Activated CD4-positive, CD25-positive, alpha-beta regulatory T cell treated with anti-CD3 and anti-CD28 coated beads, Interleukin-2, amount 50 U/mL, for 16 hours (primary cell): ENCODE results near the gene KCNC2.
"Not testable (repeated sequence)": the region's sequence is repeated elsewhere in the genome, so short reads cannot be mapped to it uniquely, and the experiment has no call there.

Experiments
- DNase-seq: peaks from one replicate; pipeline ENCODE4 v3.0.0-alpha.2; 2020; ENCODE audit warnings: low read depth, low spot score

Gene KCNC2

DNA sequence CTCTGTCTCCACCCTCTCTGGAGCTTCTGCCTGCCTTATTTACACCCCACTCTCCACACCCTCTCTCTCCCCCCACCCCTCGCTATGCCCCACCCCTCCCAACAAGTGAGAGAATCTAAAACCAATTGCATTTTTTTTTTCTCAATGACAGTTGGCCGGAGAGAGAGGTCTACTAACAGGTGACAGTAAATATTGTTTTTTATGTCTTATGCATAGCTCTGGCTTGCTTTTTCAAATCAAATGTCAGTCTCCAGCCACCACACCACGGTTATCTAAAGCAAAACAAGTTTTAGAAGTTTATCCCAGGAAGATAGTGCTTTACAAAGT, at the start of gene KCNC2:
Gene KCNC2, minus strand, starts transcription at position 28 of the 327 bp plus-strand sequence.
- no peak for DNase-seq

- no peak for DNase-seq
These were observed 49.5 kb upstream of the KCNC2 start for GRCh38 chr12:75259143-75259542.

DNA sequence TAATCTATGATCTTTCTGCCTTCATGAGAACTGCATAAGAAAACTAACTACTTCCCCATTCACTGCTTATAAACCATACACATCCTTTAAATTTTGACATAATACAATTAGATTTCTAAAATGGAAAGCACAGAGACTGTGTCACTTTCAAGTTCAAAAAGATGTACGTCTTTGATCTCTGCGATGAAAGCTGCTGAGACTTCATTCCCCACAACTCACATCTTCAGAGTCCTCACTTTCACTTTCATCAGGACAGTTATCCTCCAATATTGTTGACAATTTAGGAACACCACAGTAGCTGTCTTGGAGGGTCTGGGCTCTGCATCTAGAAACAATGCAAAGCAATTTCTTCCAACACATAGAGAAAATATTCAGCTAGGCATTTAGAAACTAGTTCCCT, 47.9 kb upstream of the KCNC2 start:
- no peak for DNase-seq

DNA sequence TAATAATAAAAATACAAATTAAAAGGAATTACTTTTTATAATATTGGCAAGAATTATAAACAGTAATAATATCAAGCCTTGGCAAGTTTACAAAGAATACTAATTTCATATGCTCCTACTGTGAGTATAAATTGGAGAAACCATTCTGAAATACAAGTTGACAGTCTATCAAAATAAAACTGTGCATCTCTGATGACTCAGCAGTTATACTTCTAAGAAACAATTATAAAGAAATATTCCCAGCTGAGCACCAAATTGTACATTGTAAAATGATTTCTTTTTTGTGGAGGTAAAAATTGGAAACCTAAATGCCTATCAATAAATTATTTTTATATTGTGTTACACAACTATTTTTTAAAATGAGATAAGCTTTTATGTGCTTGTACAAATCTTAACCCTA, 35.5 kb upstream of the KCNC2 start:
- DNase-seq = no peak

DNA sequence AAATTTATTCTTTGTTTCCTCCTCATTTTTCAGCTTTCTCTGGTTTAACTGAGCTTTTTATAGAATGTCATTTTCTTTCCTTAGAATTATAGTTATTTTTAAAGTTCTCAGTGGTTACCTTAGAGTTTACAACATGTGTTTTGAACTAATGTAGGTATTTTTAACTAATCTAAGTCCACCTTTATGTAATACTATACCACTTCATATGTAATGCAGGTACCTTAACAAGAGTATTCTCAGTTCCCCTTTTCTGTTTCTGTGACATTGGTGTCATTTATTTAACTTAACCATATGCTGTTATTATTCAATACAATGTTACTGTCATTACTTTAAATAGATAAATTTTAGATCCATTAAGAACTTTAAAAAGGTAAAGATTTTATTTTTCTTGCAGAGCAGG, 30.3 kb upstream of the KCNC2 start:
- no peak for DNase-seq

- DNase-seq = no peak
These were observed 26.6 kb upstream of the KCNC2 start for GRCh38 chr12:75236206-75236605.

- no peak for DNase-seq
These were observed 17.5 kb upstream of the KCNC2 start for GRCh38 chr12:75227132-75227531.

- DNase-seq = no peak
These were observed 2.4 kb upstream of the KCNC2 start for GRCh38 chr12:75212072-75212471.

- DNase-seq = no peak
These were observed 505 bp downstream of the KCNC2 start for GRCh38 chr12:75208856-75209811.

- DNase-seq = no peak
These were observed 2.1 kb downstream of the KCNC2 start for GRCh38 chr12:75207338-75208083.

GRCh38 chr12:75205558-75205957, 4.1 kb downstream of the KCNC2 start:
- no peak for DNase-seq

DNA sequence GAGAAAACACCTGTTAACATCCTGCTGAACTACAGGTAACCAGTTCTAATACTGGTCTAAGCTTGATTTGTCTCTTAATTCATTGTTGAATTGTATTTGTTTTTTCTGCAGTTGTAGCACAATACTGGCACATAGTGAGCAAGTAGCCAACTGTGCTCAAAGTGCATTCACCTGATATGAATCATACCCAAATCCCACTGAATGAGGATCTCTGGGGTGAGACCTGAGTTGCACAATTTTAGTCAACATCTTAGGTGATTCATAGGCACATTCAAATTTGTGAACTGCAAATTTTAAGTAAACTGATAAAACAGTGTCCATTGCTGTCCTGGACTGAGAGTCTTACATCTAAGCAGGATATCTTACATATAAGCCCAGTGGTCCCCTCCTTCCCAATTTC, 12.8 kb downstream of the KCNC2 start:
- DNase-seq = no peak

GRCh38 chr12:75196408-75196807, 13.2 kb downstream of the KCNC2 start:
- no peak for DNase-seq

- DNase-seq = no peak
These were observed 15.4 kb downstream of the KCNC2 start for GRCh38 chr12:75194250-75194649.

DNA sequence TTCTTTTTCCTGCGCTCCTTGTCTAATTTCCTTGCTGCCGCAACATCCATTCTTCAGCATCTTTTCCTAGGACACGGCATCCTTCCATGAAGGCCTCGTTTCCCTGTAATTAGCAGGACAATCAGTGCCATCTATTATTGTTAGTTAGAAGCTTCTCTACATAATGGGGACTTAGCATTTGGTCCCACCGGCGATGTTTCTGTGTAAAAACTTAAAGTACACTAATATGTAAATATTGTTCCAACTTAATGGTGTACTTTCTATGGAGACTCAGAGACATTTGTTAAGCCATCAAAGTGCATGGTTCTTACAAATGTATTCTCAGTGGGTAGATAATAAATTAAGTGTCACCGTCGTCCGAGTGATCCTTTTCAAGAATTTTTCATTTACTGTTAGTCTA, 17.4 kb downstream of the KCNC2 start:
- no peak for DNase-seq

DNA sequence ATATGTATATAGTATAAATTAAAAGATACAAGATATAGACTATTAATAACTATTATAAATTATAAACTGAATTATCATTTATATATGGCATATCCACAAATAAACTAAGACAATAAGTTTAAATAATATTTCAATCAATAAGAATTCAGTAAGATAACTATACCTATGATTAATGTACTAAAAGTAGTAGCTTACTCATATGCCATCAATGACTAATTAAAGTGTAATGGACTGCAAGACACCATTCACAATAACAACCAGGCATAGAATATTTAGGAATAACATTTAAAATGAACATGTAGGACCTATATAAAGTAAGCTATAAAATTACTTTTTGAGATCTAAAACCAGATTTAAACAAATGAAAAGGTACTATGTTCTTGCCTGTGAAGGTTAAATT, 18.8 kb downstream of the KCNC2 start:
- no peak for DNase-seq

DNA sequence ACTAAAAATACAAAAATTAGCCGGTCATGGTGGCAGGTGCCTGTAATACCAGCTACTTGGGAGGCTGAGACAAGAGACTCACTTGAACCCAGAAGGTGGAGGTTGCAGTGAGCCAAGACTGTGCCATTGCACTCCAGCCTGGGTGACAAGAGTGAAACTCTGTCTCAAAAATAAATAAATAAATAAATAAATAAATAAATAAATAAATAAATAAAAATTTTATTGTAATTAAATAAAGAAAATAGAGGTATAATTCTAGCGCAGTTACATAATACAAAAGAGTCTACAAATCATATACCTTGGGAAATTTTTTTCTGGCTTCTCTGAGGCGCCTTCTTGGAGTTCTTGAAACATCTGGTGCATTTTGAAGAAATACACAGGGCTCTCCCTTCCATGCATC, 23.8 kb downstream of the KCNC2 start:
- DNase-seq = not testable (repeated sequence)

DNA sequence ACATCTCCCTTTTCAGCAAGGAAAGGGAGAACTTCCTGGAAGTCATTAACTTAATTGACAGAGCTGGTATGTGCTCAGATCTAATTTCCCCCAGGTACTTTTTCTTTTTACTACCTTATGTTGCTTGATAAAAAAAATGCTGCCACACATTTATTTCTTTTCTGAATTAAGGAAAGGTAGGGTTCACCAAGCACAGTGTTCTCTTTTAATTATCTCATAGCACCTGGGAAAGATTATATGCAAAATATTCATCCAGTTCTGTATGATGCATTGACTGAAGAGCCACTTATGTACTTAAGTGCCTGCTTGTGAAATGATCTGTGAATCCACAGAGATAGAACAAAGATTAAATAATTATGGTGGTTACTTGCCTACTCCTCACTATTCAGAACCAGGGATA, 25.1 kb downstream of the KCNC2 start:
- DNase-seq = no peak

DNA sequence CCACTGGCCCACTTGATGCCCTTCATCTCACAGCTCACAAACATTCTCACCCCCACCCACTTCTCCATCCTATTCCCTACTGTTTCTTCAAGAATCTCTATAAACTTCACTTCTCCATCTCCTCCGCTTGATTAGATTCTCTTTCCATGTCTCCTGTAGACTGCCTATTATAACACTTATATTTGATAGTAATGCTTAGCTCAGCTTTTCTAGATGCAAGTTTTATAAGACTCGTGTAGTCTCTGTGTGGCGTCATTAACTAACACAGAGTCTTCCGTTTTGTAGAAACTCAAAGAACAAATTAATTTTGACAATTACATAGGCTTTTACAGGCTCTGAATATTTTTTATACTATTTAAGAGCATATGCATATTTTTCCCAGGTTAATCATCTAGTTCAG, 25.7 kb downstream of the KCNC2 start:
- no peak for DNase-seq

- no peak for DNase-seq
These were observed 31.6 kb downstream of the KCNC2 start for GRCh38 chr12:75177997-75178396.

GRCh38 chr12:75172611-75173010, 37.0 kb downstream of the KCNC2 start:
- no peak for DNase-seq

DNA sequence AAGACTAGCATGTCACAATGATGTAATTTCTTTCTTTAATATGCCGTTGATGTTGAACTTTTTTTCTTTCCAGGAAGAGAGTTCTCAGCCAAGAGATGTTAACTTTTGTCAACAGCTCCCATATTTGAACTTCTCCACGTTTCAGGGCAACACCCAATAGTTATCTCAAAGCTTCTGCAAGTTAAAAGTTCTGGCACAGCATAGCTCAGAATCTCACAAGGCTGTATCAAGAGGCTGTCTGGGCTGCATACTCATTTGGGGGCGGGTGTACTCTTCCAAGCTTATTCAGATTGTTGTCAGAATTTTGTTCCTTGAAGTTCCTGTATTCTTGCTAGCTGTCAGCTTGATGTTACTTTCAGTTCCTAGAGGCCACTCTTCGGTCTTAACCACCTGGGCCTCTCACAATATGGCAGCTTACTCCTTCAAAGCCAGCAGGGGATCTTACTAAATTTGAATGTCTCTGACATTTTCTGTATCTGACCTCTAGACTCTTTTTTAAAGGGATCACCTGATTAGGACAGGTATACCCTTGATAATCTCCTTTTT, 38.9 kb downstream of the KCNC2 start:
- no peak for DNase-seq

DNA sequence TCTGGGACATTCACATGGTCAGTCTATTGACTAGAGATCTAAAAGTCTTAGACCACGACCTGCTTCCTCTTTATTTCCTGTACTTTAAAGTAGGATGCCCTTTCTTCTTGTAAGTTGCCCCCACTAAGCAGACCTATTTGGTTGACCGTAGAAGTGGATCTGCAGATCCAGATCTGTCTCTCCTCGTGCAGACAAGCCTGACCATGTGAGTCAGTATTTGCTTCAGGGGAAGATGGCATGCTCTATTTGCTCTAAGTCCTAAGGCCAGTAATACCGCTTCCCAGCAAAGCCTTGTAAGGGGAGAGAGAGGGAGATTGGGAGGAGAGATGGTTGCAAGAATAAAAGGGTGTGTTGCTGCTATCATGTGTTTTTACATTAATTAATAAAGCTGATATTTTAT, 46.8 kb downstream of the KCNC2 start:
- no peak for DNase-seq
